WTC11 (cell line): Measurements from ENCODE around the gene GATM.

Experiments
- GABPB1 ChIP-seq: sonication (generic); formaldehyde crosslinking; IDR thresholded peaks from 2 replicates; pipeline ENCODE4 v1.8.1; 2023; ENCODE audit warnings: mild to moderate bottlenecking, missing genetic modification reagents
- NFE2L1 ChIP-seq: sonication (generic); formaldehyde crosslinking; IDR thresholded peaks from 2 replicates; pipeline ENCODE4 v1.8.1; 2023; ENCODE audit warnings: missing genetic modification reagents
- SMAD4 ChIP-seq: sonication (generic); formaldehyde crosslinking; IDR thresholded peaks from 2 replicates; pipeline ENCODE4 v1.8.0; 2022; ENCODE audit warnings: mild to moderate bottlenecking, missing genetic modification reagents
- SP1 ChIP-seq: sonication (generic); formaldehyde crosslinking; conservative IDR thresholded peaks from 2 replicates; pipeline ENCODE4 v1.8.1; 2022; ENCODE audit warnings: missing genetic modification reagents
- TEAD4 ChIP-seq: sonication (generic); formaldehyde crosslinking; IDR thresholded peaks from 2 replicates; pipeline ENCODE4 v1.8.0; 2022; ENCODE audit warnings: mild to moderate bottlenecking, missing genetic modification reagents
- TP53 ChIP-seq: sonication (generic); formaldehyde crosslinking; IDR thresholded peaks from 2 replicates; pipeline ENCODE4 v1.8.1; 2023; ENCODE audit warnings: mild to moderate bottlenecking, missing genetic modification reagents
- ZNF423 ChIP-seq: fragments of 250-450 bp; sonication (Bioruptor Pico); IDR thresholded peaks from 2 replicates; pipeline ENCODE4 v2.1.2; 2022; ENCODE audit warnings: mild to moderate bottlenecking, moderate library complexity
- TF ChIP-seq, protein P1 (sequence below): sonication (generic); formaldehyde crosslinking; IDR thresholded peaks from 2 replicates; pipeline ENCODE4 v1.8.0; 2023; ENCODE audit warnings: missing genetic modification reagents
- TF ChIP-seq, protein P2 (sequence below): fragments of 200-600 bp; IDR thresholded peaks from 2 replicates; pipeline ENCODE4 v1.8.0; 2022; ENCODE audit warnings: antibody characterized with exemption
- TF ChIP-seq, protein P3 (sequence below): sonication (generic); formaldehyde crosslinking; conservative IDR thresholded peaks from 2 replicates; pipeline ENCODE4 v1.8.1; 2022; ENCODE audit warnings: mild to moderate bottlenecking, missing genetic modification reagents
- TF ChIP-seq, protein P4 (sequence below): fragments of 250-450 bp; sonication (Bioruptor Pico); IDR thresholded peaks from 2 replicates; pipeline ENCODE4 v2.1.2; 2022; ENCODE audit warnings: mild to moderate bottlenecking, moderate library complexity
- TF ChIP-seq, protein P5 (sequence below): sonication (generic); formaldehyde crosslinking; IDR thresholded peaks from 2 replicates; pipeline ENCODE4 v1.8.1; 2023; ENCODE audit warnings: mild to moderate bottlenecking, missing genetic modification reagents

DNA sequence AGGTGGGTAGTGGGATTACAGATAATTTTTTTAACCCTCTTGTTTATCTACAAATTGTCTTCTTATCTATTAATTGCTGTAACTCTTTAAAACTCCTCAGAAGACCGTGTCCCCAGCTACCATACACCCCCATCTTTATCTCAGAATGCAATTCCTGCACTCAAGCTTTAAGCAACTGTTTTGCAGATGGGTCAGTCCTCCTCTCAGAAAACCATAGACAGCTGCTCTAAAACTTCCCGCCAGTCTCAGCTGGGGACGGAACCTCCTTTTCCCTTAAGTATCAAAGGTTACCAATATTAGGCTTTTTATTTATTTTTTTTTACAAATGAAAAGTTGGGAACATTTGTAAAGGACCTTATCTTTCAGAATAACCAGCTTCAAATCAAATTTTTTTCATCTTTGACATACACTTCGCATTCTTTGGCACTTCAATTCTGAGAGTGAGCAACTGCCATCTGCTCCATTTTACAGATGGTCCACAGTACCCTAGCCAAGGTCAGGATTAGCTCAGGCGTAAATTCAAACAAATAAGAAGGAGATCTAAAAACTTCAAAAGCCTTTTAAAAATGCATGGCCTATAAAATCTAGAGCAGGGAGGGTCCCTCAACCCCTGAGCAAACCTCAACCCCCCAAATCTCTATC lies 1.3 kb downstream of the GATM start:
- TF ChIP-seq GABPB1 (no peak), TP53 (CRISPR knock-in tag) (no peak), ZNF423 (CRISPR knock-in tag) (no peak), SP1 (CRISPR knock-in tag) (no peak), NFE2L1 (CRISPR knock-in tag) (no peak), TEAD4 (CRISPR knock-in tag) (no peak), SMAD4 (CRISPR knock-in tag) (no peak)
- TF ChIP-seq, protein P1, sequence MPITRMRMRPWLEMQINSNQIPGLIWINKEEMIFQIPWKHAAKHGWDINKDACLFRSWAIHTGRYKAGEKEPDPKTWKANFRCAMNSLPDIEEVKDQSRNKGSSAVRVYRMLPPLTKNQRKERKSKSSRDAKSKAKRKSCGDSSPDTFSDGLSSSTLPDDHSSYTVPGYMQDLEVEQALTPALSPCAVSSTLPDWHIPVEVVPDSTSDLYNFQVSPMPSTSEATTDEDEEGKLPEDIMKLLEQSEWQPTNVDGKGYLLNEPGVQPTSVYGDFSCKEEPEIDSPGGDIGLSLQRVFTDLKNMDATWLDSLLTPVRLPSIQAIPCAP (CRISPR knock-in tag), result no peak
- TF ChIP-seq, protein P2, sequence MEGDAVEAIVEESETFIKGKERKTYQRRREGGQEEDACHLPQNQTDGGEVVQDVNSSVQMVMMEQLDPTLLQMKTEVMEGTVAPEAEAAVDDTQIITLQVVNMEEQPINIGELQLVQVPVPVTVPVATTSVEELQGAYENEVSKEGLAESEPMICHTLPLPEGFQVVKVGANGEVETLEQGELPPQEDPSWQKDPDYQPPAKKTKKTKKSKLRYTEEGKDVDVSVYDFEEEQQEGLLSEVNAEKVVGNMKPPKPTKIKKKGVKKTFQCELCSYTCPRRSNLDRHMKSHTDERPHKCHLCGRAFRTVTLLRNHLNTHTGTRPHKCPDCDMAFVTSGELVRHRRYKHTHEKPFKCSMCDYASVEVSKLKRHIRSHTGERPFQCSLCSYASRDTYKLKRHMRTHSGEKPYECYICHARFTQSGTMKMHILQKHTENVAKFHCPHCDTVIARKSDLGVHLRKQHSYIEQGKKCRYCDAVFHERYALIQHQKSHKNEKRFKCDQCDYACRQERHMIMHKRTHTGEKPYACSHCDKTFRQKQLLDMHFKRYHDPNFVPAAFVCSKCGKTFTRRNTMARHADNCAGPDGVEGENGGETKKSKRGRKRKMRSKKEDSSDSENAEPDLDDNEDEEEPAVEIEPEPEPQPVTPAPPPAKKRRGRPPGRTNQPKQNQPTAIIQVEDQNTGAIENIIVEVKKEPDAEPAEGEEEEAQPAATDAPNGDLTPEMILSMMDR, result no peak
- TF ChIP-seq, protein P3, sequence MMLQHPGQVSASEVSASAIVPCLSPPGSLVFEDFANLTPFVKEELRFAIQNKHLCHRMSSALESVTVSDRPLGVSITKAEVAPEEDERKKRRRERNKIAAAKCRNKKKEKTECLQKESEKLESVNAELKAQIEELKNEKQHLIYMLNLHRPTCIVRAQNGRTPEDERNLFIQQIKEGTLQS, result no peak
- TF ChIP-seq, protein P4, sequence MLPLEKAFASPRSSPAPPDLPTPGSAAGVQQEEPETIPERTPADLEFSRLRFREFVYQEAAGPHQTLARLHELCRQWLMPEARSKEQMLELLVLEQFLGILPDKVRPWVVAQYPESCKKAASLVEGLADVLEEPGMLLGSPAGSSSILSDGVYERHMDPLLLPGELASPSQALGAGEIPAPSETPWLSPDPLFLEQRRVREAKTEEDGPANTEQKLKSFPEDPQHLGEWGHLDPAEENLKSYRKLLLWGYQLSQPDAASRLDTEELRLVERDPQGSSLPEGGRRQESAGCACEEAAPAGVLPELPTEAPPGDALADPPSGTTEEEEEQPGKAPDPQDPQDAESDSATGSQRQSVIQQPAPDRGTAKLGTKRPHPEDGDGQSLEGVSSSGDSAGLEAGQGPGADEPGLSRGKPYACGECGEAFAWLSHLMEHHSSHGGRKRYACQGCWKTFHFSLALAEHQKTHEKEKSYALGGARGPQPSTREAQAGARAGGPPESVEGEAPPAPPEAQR, result no peak
- TF ChIP-seq, protein P5, sequence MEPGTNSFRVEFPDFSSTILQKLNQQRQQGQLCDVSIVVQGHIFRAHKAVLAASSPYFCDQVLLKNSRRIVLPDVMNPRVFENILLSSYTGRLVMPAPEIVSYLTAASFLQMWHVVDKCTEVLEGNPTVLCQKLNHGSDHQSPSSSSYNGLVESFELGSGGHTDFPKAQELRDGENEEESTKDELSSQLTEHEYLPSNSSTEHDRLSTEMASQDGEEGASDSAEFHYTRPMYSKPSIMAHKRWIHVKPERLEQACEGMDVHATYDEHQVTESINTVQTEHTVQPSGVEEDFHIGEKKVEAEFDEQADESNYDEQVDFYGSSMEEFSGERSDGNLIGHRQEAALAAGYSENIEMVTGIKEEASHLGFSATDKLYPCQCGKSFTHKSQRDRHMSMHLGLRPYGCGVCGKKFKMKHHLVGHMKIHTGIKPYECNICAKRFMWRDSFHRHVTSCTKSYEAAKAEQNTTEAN (CRISPR knock-in tag), result no peak
